ENCODE measurements around the gene ZNF775.

DNA sequence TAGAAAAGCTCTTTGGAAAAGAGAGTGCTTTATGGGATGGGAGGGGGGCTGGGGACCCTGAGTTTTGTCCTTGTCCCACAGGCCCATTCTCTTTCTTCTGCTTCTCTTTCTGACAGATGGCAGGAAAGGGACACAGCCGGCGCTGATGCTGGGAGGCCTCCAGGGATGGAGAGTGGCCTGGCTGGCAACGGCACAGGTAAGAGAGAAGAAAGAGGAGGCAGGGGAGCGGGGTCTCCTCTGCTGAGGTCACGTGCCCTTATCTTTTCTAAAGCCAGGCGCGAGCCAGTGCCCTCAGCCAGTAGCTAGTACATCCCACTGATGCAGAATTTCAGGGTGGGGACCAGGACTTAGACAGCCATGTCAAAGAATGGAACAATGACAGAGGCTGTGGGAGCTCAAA lies 9.2 kb downstream of the ZNF775 start:
- TF ChIP-seq POLR2A (IDR thresholded peaks at IDR 0.05; ENCODE audit: low read depth, low read length) (no peak), POLR2AphosphoS5 (IDR thresholded peaks at IDR 0.05; ENCODE audit: low read depth, low read length) (no peak)

All from GM12892 (cell line).